HepG2 (cell line): ENCODE measurements around the gene PRSS8. TPM values are rescaled to one million over a fixed set of nuclear protein-coding genes. Genes with fewer than 3 reads are reported as not detected.

Source experiments
- CAMTA2 ChIP-seq: sonication (generic); formaldehyde crosslinking; IDR thresholded peaks from 2 replicates; pipeline ENCODE4 v1.4.0; 2020; ENCODE audit warnings: mild to moderate bottlenecking, missing genetic modification reagents, borderline replicate concordance
- GZF1 ChIP-seq: sonication (generic); formaldehyde crosslinking; IDR thresholded peaks from 2 replicates; pipeline ENCODE4 v1.5.1; 2020; ENCODE audit warnings: mild to moderate bottlenecking, missing genetic modification reagents
- IRX3 ChIP-seq: sonication (generic); formaldehyde crosslinking; IDR thresholded peaks from 2 replicates; pipeline ENCODE4 v1.8.1; 2023; ENCODE audit warnings: mild to moderate bottlenecking, low read depth, missing genetic modification reagents, borderline replicate concordance
- JARID2 ChIP-seq: sonication (generic); formaldehyde crosslinking; IDR thresholded peaks from 2 replicates; pipeline ENCODE4 v1.8.1; 2023; ENCODE audit warnings: missing genetic modification reagents, inconsistent platforms; ENCODE audit not compliant: insufficient replicate concordance
- MXD4 ChIP-seq: IDR thresholded peaks from 2 replicates; pipeline ENCODE4 v1.6.1; 2016; ENCODE audit warnings: mild to moderate bottlenecking, missing biosample characterization, missing genetic modification reagents
- RFXAP ChIP-seq: sonication (generic); formaldehyde crosslinking; IDR thresholded peaks from 2 replicates; pipeline ENCODE4 v1.4.0; 2020; ENCODE audit warnings: missing genetic modification reagents, borderline replicate concordance
- SCMH1 ChIP-seq: sonication (generic); formaldehyde crosslinking; IDR thresholded peaks from 2 replicates; pipeline ENCODE4 v1.9.0; 2021; ENCODE audit warnings: missing genetic modification reagents, mild to moderate bottlenecking, borderline replicate concordance
- SUZ12 ChIP-seq: fragments of 150-350 bp; IDR thresholded peaks from 2 replicates; pipeline ENCODE4 v1.6.1; 2014; ENCODE audit warnings: low read depth, low read length
- ZNF124 ChIP-seq: sonication (generic); formaldehyde crosslinking; IDR thresholded peaks from 2 replicates; pipeline ENCODE4 v1.4.0; 2020; ENCODE audit warnings: missing genetic modification reagents
- ZNF292 ChIP-seq: sonication (generic); formaldehyde crosslinking; IDR thresholded peaks from 2 replicates; pipeline ENCODE4 v1.8.1; 2022; ENCODE audit warnings: mild to moderate bottlenecking, low read depth, missing genetic modification reagents, borderline replicate concordance
- ZNF33A ChIP-seq: sonication (generic); formaldehyde crosslinking; IDR thresholded peaks from 2 replicates; pipeline ENCODE4 v1.5.1; 2020; ENCODE audit warnings: missing genetic modification reagents, mild to moderate bottlenecking, moderate library complexity, borderline replicate concordance
- ZNF570 ChIP-seq: sonication (generic); formaldehyde crosslinking; IDR thresholded peaks from 2 replicates; pipeline ENCODE4 v1.4.0; 2020; ENCODE audit warnings: mild to moderate bottlenecking, missing genetic modification reagents, borderline replicate concordance
- ZNF598 ChIP-seq: sonication (generic); formaldehyde crosslinking; IDR thresholded peaks from 2 replicates; pipeline ENCODE4 v1.5.1; 2020; ENCODE audit warnings: mild to moderate bottlenecking, missing genetic modification reagents, borderline replicate concordance
- ZNF605 ChIP-seq: sonication (generic); formaldehyde crosslinking; IDR thresholded peaks from 2 replicates; pipeline ENCODE4 v1.8.0; 2022; ENCODE audit warnings: mild to moderate bottlenecking, missing genetic modification reagents
- ZNF644 ChIP-seq: IDR thresholded peaks from 2 replicates; pipeline ENCODE4 v1.6.1; 2016; ENCODE audit warnings: low read depth
- ZNF652 ChIP-seq: IDR thresholded peaks from 2 replicates; pipeline ENCODE4 v1.6.1; 2016; ENCODE audit warnings: low read depth, borderline replicate concordance
- polyA plus RNA-seq, 8 experiments: library from polyadenylated mRNA; depleted of rRNA in 3 of 8; stranded (reverse) in 7 of 8; unstranded in 1 of 8; fragments of >200 nt; fragmentation: Illumina TruSeq in 4 of 8; extraction: Trizol in 4 of 8; gene quantifications; 2 replicates each; pipeline versions ENCODE4 v1.2.1 to v1.2.3, GENCODE V29; 2011 to 2016; ENCODE audit warnings: low read depth in 4 of 8, missing spikeins in 1 of 8, mixed read lengths in 1 of 8; ENCODE audit not compliant: insufficient read depth in 1 of 8
- total RNA-seq, 5 experiments: library from RNA; depleted of rRNA; stranded (reverse); fragments of >200 nt; fragmentation: Illumina TruSeq; extraction: Trizol; gene quantifications; 2 replicates each; pipeline ENCODE4 v1.2.3, GENCODE V29; 2016; ENCODE audit warnings: low read depth in 1 of 5
- TF ChIP-seq, protein P1 (sequence below): sonication (generic); formaldehyde crosslinking; IDR thresholded peaks from 2 replicates; pipeline ENCODE4 v1.9.0; 2021; ENCODE audit warnings: mild to moderate bottlenecking, missing genetic modification reagents
- TF ChIP-seq, protein P2 (sequence below): sonication (generic); formaldehyde crosslinking; IDR thresholded peaks from 2 replicates; pipeline ENCODE4 v1.5.0; 2020; ENCODE audit warnings: missing genetic modification reagents
- TF ChIP-seq, protein P3 (sequence below), 2 experiments: fragments of 450-650 bp in 1 of 2; sonication (generic) in 1 of 2; formaldehyde crosslinking; IDR thresholded peaks; 2 replicates each; pipeline versions ENCODE4 v1.5.0 to v1.8.0; 2020 to 2022; ENCODE audit warnings: mild to moderate bottlenecking in 1 of 2, missing genetic modification reagents in 1 of 2

Gene PRSS8
- total and polyA plus RNA-seq, 2 of the 13 experiments (the other 11 are each of a cell fraction or from before 2014, with no cell fraction given): 2.6 to 7.2 TPM

DNA sequence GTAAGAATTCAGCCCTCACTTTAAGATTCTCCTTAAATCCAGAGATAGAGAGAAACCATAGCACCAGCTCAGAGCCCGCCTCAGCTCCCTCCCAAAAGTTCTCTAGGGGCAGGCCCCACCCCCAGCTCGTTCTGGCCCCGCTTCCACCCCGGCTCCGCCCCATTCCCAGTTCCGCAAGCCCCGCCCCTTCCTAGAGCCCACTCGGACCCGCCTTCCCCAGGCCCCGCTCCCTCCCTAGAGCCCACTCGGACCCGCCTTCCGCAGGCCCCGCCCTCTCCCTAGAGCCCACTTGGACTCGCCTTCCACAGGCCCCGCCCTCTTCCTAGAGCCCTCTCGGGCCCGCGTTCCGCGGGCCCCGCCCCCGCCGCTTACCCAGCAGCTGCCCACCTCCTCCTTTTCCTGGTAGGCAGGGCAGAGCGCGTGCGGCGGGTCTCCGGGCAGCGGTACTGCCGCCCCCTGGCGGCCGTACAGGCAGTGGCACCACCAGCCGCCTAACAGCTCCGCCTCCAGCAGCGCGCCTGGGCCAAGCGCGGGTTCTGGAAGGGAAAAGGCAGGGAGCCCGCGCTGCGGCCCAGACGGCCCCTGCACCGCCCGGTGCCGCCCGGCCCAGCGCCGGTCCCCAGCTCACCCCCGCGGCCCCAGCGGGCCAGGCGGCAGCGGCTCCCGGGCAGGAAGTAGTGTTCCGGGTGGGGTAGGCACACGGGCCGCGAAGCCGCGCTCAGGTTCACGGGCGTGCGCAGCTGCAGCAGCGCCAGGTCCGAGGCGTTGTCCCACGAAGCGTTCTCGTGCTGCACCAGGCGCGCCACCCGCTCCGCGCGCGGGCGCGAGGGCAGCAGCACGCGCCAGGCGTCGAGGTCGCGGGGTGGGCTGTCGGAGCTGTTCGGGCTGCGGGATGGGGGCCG, 6.8 kb upstream of the PRSS8 start (continued):
- TF ChIP-seq, protein P1, sequence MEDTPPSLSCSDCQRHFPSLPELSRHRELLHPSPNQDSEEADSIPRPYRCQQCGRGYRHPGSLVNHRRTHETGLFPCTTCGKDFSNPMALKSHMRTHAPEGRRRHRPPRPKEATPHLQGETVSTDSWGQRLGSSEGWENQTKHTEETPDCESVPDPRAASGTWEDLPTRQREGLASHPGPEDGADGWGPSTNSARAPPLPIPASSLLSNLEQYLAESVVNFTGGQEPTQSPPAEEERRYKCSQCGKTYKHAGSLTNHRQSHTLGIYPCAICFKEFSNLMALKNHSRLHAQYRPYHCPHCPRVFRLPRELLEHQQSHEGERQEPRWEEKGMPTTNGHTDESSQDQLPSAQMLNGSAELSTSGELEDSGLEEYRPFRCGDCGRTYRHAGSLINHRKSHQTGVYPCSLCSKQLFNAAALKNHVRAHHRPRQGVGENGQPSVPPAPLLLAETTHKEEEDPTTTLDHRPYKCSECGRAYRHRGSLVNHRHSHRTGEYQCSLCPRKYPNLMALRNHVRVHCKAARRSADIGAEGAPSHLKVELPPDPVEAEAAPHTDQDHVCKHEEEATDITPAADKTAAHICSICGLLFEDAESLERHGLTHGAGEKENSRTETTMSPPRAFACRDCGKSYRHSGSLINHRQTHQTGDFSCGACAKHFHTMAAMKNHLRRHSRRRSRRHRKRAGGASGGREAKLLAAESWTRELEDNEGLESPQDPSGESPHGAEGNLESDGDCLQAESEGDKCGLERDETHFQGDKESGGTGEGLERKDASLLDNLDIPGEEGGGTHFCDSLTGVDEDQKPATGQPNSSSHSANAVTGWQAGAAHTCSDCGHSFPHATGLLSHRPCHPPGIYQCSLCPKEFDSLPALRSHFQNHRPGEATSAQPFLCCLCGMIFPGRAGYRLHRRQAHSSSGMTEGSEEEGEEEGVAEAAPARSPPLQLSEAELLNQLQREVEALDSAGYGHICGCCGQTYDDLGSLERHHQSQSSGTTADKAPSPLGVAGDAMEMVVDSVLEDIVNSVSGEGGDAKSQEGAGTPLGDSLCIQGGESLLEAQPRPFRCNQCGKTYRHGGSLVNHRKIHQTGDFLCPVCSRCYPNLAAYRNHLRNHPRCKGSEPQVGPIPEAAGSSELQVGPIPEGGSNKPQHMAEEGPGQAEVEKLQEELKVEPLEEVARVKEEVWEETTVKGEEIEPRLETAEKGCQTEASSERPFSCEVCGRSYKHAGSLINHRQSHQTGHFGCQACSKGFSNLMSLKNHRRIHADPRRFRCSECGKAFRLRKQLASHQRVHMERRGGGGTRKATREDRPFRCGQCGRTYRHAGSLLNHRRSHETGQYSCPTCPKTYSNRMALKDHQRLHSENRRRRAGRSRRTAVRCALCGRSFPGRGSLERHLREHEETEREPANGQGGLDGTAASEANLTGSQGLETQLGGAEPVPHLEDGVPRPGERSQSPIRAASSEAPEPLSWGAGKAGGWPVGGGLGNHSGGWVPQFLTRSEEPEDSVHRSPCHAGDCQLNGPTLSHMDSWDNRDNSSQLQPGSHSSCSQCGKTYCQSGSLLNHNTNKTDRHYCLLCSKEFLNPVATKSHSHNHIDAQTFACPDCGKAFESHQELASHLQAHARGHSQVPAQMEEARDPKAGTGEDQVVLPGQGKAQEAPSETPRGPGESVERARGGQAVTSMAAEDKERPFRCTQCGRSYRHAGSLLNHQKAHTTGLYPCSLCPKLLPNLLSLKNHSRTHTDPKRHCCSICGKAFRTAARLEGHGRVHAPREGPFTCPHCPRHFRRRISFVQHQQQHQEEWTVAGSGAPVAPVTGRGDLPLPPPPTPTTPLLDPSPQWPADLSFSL (CRISPR knock-in tag): no peak
- TF ChIP-seq, protein P2, sequence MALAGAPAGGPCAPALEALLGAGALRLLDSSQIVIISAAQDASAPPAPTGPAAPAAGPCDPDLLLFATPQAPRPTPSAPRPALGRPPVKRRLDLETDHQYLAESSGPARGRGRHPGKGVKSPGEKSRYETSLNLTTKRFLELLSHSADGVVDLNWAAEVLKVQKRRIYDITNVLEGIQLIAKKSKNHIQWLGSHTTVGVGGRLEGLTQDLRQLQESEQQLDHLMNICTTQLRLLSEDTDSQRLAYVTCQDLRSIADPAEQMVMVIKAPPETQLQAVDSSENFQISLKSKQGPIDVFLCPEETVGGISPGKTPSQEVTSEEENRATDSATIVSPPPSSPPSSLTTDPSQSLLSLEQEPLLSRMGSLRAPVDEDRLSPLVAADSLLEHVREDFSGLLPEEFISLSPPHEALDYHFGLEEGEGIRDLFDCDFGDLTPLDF (CRISPR knock-in tag): no peak; the same call in 1 of the 2 replicates
- no peak for TF ChIP-seq ZNF570 (CRISPR knock-in tag)
- TF ChIP-seq SUZ12: no peak
- peak; percentile 88; the same call in 1 of the 2 replicates for TF ChIP-seq GZF1 (CRISPR knock-in tag)
- TF ChIP-seq ZNF644 (CRISPR knock-in tag): no peak
- TF ChIP-seq, protein P3, sequence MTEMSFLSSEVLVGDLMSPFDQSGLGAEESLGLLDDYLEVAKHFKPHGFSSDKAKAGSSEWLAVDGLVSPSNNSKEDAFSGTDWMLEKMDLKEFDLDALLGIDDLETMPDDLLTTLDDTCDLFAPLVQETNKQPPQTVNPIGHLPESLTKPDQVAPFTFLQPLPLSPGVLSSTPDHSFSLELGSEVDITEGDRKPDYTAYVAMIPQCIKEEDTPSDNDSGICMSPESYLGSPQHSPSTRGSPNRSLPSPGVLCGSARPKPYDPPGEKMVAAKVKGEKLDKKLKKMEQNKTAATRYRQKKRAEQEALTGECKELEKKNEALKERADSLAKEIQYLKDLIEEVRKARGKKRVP (CRISPR knock-in tag; IDR thresholded peaks at IDR 0.05): no peak
- no peak for TF ChIP-seq ZNF598 (CRISPR knock-in tag)
- peak; percentile 92 for TF ChIP-seq MXD4
- peak; percentile 44; the same call in 1 of the 2 replicates for TF ChIP-seq ZNF652 (CRISPR knock-in tag)
- no peak for TF ChIP-seq SCMH1 (CRISPR knock-in tag)
- no peak for TF ChIP-seq CAMTA2
- TF ChIP-seq JARID2 (CRISPR knock-in tag): no peak
- TF ChIP-seq ZNF124 (CRISPR knock-in tag): 0 out of 2 replicates have a peak, but pooled peaks have one; percentile 16
- TF ChIP-seq RFXAP (CRISPR knock-in tag): peak; percentile 47; the same call in 1 of the 2 replicates
- TF ChIP-seq ZNF605 (CRISPR knock-in tag): peak; percentile 73
- no peak for TF ChIP-seq ZNF33A (CRISPR knock-in tag)
- TF ChIP-seq ZNF292 (CRISPR knock-in tag): 0 out of 2 replicates have a peak, but pooled peaks have one; percentile 53
- peak; percentile 87; the same call in 1 of the 2 replicates for TF ChIP-seq IRX3 (CRISPR knock-in tag)
